ENCODE results near the gene GAB1.

The GAB1 gene

DNA sequence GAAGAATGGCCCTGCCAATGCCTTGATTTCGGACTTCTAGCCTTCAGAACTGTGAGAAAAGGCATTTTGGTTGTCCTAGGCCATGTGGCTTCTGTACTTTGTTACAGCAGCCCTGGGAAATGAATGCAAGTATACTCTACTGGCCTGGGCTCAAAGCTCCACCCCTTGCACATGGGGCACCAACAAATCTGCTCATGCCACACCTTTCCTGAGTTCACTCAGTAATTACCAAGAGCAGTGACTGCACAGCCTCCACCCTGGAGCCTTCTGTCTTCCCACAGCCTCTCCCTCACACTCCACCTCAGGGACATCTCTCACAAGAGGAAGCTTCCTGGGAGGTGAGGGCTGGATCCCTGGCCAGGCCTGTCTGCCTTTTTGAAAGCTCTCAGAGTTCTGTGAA lies 29.1 kb upstream of the GAB1 start:
- H3K27me3 ChIP-seq = no peaks in the 10 kb centered on the region
- no peaks in the 10 kb centered on the region for H3K9me3 ChIP-seq
- DNase-seq = no peak
- H3K4me1 ChIP-seq = no peaks in the 10 kb centered on the region
- no peak overlapping the region for H3K4me3 ChIP-seq (ENCODE audit: low read depth, low read length)
- TF ChIP-seq, protein P1, sequence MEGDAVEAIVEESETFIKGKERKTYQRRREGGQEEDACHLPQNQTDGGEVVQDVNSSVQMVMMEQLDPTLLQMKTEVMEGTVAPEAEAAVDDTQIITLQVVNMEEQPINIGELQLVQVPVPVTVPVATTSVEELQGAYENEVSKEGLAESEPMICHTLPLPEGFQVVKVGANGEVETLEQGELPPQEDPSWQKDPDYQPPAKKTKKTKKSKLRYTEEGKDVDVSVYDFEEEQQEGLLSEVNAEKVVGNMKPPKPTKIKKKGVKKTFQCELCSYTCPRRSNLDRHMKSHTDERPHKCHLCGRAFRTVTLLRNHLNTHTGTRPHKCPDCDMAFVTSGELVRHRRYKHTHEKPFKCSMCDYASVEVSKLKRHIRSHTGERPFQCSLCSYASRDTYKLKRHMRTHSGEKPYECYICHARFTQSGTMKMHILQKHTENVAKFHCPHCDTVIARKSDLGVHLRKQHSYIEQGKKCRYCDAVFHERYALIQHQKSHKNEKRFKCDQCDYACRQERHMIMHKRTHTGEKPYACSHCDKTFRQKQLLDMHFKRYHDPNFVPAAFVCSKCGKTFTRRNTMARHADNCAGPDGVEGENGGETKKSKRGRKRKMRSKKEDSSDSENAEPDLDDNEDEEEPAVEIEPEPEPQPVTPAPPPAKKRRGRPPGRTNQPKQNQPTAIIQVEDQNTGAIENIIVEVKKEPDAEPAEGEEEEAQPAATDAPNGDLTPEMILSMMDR (IDR thresholded peaks at IDR 0.05; ENCODE audit: low read depth, low read length) = no peak
- H3K36me3 ChIP-seq = no peaks in the 10 kb centered on the region

DNA sequence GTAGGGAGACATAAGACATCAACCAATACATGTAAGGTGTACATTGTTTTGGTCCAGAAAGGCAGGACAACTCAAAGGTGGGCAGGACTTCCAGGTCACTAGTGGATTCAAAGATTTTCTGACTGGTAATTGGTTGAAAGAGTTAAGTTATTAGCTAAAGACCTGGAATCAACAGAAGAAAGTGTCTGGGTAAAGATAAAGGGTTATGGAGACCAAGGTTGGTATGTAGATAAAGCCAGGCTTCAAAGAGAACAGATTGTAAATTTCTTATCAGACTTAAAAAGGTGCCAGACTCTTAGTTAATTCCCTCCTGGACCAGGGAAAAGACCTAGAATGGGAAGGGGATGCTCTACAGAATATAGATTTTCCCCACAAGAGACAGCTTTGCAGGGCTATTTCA lies 28.3 kb upstream of the GAB1 start:
- Histone ChIP-seq H3K4me1 (no peaks in the 10 kb centered on the region), H3K27me3 (no peaks in the 10 kb centered on the region), H3K36me3 (no peaks in the 10 kb centered on the region), H3K9me3 (no peaks in the 10 kb centered on the region), H3K4me3 (ENCODE audit: low read depth, low read length) (no peak overlapping the region)
- no peak for DNase-seq
- TF ChIP-seq, protein P1 (IDR thresholded peaks at IDR 0.05; ENCODE audit: low read depth, low read length) = no peak

DNA sequence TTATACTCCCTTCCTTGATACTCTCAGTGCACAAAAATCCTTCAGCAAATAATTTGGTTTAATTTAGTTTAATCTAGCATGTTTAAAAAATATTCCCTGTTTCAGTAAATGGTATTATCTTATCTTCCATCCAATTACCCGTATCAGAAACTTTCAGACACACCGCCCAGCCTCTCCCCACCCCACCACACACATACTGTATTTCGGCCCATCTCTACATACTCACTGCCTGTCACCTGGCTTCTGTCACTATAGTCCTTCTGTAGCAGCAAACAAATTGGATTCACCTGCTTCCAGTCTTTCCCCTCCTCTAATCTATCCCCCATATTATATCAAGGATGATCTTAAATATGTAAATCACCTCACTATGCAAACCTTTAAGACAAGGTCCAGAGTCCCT lies 24.8 kb upstream of the GAB1 start:
- no peak for DNase-seq

DNA sequence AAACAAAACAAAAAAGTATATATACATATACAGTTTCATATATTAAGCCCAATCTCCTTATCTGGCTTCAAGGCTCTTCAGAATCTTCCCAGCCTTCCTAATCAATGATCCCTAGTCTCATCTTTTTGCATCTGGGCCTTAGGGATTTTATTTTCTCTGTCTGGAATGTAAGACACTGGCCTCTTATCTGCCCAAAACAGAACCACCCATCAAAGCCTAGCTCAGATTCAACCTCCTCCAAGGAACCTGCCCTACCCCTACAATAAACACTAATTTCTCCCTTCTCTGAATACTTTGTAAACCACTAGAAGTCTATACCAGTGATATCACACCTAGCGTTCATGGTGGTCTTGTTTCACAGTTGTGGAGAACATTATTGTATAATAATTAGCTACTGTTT lies 23.2 kb upstream of the GAB1 start:
- TF ChIP-seq, protein P1 (IDR thresholded peaks at IDR 0.05; ENCODE audit: low read depth, low read length) = no peak
- Histone ChIP-seq H3K4me1 (no peaks in the 10 kb centered on the region), H3K9me3 (no peaks in the 10 kb centered on the region), H3K4me3 (ENCODE audit: low read depth, low read length) (no peak overlapping the region), H3K27me3 (no peaks in the 10 kb centered on the region), H3K36me3 (no peaks in the 10 kb centered on the region)
- DNase-seq = no peak

More for the DNA sequence above, 24.8 kb upstream of the GAB1 start:
- no peaks in the 10 kb centered on the region for H3K9me3 ChIP-seq
- TF ChIP-seq, protein P1 (IDR thresholded peaks at IDR 0.05; ENCODE audit: low read depth, low read length) = no peak
- H3K4me1 ChIP-seq = no peaks in the 10 kb centered on the region
- no peaks in the 10 kb centered on the region for H3K27me3 ChIP-seq
- H3K36me3 ChIP-seq = no peaks in the 10 kb centered on the region
- no peak overlapping the region for H3K4me3 ChIP-seq (ENCODE audit: low read depth, low read length)

DNA sequence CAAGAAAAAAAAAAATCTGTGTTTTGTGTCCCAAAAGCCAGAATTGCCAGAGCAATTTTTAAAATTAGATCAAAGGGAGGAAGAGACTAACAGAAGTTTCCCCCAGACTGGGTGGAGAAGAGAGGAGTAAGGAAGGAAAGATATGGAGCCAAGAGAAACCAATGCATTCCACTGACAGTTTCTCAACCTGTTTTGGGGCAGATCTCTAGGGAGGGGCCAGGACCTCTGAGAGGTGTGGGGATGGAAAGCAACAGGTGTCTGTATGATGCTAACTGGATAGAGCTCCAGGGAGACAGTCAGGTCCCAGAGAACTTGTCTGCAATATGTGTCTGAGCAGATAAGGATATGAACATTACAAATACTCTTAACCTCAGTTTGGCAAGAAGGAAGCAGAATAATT lies 22.7 kb upstream of the GAB1 start:
- Histone ChIP-seq H3K4me1 (no peaks in the 10 kb centered on the region), H3K9me3 (no peaks in the 10 kb centered on the region), H3K36me3 (no peaks in the 10 kb centered on the region), H3K27me3 (no peaks in the 10 kb centered on the region), H3K4me3 (ENCODE audit: low read depth, low read length) (no peak overlapping the region)
- TF ChIP-seq, protein P1 (IDR thresholded peaks at IDR 0.05; ENCODE audit: low read depth, low read length) = no peak
- DNase-seq = no peak

DNA sequence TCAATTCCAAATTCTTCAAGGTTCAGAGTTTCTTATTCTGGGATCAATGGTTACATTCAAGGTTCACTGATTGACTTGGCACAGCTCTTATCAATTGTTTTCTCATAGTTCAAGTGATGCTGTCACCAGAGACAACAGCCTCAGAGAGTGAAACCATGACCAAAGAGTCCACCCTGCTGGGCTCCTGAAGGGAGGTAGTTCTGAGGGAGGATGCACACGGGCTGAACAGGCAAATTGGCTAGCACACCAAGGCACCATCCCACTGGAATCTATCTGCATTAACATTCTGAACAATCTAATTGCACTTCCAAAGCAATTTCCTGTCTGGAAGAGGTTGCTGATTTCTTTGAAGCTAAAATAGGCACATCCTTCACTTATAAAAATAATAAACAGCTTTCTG lies 16.6 kb upstream of the GAB1 start:
- no peak for DNase-seq
- H3K4me3 ChIP-seq (ENCODE audit: low read depth, low read length) = no peak overlapping the region
- TF ChIP-seq, protein P1 (IDR thresholded peaks at IDR 0.05; ENCODE audit: low read depth, low read length) = no peak
- no peaks in the 10 kb centered on the region for H3K27me3 ChIP-seq
- H3K4me1 ChIP-seq = no peaks in the 10 kb centered on the region
- H3K9me3 ChIP-seq = no peaks in the 10 kb centered on the region
- no peaks in the 10 kb centered on the region for H3K36me3 ChIP-seq
